Measurements from ENCODE around the gene NPTXR. TPM values are rescaled to one million over a fixed set of nuclear protein-coding genes. Genes with fewer than 3 reads are reported as not detected.

NPTXR gene
- total RNA-seq, result 0.47 and 0.96 TPM in 2 replicates
- polyA plus RNA-seq (2012), result 0.50 TPM

- DNase-seq (ENCODE audit: low read depth), result peak; percentile 35
Observed at GRCh38 chr22:38843657-38844314, at the start of gene NPTXR. NPTXR (minus strand) TSS chr22:38844028.

DNA sequence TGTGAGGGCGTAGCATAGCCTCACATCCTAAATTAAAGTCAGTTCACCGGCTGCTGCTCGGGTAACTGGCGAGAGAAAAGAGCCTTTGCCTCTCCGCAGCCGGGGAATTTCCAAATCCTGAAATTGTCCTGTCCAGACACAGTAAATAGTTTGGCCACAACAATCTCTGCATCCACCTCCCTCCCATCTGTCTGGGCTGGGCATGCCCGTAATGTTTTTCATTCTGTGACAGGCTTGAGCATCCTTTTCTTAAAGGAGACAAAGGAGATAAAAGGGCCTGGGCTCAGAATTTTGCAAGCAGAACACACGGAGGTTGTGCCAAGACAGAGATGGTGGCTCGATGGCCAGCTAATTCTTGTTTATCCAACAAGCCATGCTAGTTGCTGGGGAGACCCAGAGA lies 47.4 kb upstream of the NPTXR start:
- no peak for DNase-seq (ENCODE audit: low read depth)

GRCh38 chr22:38890377-38890776 lies 46.5 kb upstream of the NPTXR start:
- DNase-seq (ENCODE audit: low read depth), result no peak

DNA sequence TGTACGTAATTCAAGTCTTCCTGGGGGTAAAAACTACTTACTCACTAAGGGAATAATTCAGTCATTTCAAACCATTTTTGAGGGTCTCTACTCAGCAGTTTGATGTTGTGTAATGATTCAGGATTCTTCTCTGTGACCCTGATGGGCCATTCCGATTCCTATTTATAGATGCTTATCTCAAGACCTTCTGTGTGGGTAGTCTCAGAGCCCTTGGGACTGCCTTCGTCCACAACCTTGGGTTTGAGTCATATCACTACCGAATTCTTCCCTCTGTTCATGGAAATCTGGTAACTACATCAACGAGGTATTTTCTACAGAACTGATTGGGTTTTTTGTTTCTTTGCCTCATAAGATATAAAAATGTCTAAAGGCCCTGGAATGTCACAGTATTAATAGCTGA lies 42.5 kb upstream of the NPTXR start:
- peak; percentile 30 for DNase-seq (ENCODE audit: low read depth)

GRCh38 chr22:38882972-38883622 lies 39.3 kb upstream of the NPTXR start:
- DNase-seq (ENCODE audit: low read depth), result no peak

DNA sequence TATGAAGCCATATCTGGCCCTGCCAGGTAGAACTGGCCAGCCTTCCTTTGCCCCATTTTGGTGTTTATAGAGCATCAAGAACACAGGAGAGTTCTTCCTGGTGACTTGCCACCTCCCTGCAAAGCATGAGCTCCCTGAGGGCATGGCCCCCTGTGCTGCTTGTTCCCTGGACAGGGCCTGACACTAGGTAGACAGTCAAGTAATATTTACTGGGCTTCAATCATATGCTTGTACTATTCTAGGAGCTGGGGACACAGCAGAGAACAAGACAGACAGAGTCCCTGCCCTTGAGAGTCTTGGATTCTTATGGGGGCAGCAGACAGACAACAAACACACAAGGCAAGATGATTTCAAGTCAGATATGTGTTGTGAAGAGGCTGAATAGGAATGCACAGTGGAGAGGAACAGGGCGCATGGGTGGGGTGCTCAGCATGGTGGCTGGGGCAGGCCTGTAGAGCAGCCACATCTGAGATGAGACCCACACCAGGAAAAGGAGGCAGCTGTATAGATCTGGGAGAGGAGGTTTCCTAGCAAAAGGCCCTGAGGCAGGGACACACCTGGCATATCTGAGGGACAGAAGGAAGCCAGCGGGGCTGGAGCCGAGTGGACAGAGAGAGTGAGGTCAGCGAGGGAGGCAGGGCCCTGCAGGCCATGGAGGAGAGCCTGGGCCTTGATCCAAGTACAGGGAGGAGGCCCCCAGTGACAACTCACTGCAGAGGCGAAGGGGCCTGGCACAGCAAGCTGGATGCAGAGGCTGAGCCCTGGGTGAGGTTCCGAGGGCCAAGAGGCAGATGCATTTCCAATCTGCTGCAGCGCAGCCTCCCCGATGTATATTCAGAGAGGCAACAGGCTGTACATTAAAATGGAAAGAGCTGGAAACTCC lies 38.4 kb upstream of the NPTXR start:
- DNase-seq (ENCODE audit: low read depth), result no peak

DNA sequence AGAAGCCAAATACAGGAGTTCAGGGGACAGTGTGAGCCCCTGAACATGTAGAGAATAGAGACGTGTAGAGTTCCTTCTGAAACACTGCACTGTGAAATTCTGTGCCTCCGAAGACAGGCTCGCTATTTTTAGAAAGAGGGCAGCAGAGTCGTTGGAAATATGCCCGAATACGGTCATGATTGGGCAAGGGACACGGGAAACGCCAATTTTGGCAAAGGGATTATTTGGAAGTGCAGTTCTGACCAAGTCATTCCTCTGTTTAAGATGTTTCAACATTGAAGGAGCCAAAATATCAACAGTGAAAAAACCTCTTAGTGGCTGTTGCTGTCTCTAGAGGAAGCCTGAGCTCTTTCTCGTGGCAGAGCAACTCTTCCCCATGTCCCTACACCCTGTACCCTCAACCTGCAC lies 37.6 kb upstream of the NPTXR start:
- DNase-seq (ENCODE audit: low read depth), result peak; percentile 79

GRCh38 chr22:38879961-38880360 lies 36.1 kb upstream of the NPTXR start:
- DNase-seq (ENCODE audit: low read depth), result no peak

GRCh38 chr22:38879108-38879729 lies 35.4 kb upstream of the NPTXR start:
- DNase-seq (ENCODE audit: low read depth), result no peak

GRCh38 chr22:38878001-38878400 lies 34.2 kb upstream of the NPTXR start:
- no peak for DNase-seq (ENCODE audit: low read depth)

DNA sequence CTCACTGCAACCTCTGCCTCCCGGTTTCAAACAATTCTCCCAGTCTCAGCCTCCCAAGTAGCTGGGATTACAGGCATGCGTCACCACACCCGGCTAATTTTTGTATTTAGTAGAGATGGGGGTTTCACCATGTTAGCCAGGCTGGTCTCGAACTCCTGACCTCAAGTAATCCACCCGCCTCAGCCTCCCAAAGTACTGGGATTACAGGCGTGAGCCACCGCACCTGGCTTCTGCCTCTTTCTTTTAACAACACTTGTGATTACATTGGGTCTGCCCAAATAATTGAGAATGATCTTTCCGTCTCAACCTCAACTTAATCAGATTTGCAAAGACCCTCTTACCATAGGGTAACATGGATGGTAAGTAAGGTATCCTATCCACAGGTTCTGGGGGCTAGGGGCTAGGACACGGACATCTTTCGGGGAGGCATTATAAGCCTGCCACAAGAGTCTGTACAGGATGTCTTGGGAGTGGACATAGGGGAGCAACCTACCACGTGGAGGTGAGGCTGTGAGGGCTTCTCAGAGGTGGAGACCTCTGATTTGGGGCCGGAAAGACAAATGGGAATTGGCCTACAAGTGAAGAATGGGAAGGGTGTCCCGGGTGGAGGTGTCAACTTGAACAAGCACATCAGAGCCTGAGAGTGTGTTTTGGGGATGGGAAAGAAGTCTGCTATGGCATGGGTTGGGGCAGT lies 30.8 kb upstream of the NPTXR start:
- DNase-seq (ENCODE audit: low read depth), result no peak

DNA sequence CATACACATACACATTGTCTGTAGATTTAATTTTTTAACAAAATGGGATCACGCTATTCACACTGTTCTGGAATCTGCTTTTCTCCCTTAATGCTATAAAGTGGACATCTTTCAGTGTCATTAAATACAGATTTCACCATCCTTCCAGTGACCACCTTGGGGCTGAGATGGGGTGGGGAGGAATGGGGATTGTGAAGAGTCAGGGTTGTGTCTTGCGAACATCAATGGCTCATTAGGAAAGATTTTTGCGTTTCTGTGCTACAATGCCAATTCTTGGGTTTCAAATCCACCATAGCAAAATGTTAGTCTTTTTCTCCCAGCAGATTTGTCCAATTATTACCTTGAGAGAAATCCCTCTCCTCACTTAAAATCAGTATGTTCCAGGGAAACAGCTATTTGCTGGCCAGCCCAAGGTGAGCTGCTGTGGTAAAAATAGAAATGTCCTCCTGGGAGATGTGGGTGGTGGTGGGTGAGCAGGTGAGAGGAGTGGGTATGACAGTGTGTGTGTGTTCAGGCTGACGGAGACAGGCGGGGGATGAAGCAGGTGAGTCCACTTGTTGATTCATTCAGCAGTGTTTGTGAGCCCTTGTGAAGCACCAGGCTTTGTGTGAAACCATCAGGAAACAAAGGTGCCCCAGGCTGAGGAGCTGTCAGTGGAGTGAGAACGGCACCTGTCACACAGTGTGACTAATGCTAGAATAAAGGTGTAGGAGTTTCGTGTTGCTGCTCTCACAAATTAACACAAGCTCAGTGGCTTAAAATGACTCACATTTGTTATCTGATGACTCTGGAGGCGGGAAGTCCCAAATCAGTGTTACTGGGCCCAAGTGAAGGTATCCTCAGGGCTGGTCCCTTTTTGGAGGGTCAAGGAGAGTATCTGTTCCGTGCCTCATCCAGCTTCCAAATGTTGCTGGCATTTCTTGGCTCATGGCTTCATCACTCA lies 29.9 kb upstream of the NPTXR start:
- DNase-seq (ENCODE audit: low read depth), result no peak

DNA sequence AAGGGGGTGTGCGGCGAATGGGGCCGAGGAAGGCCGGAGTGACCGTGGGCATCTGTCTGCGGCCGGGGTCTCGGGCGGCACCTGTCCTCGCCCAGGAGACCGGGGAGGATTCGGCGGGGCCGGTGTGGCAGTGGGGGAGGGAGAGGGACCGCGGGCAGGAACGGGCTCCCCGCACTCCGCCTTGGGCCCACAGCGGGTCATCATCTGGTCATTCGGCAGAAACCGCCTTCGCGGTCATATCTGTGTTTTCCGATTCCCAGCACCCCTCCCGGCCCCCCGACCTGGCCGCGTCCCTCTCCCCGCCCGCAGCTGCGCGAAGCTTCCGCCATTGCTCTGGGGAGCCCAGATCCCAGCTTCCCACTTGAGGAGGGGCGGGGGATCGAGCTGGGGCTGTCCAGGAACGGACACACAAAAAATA lies 29.0 kb upstream of the NPTXR start:
- peak; percentile 64 for DNase-seq (ENCODE audit: low read depth)

- DNase-seq (ENCODE audit: low read depth), result peak; percentile 94
Observed at GRCh38 chr22:38872172-38872830, 28.5 kb upstream of the NPTXR start, which contains the start of gene CBX6. CBX6 (minus strand) TSS chr22:38872216; CDS start chr22:38872190, 26 bp downstream.

- DNase-seq (ENCODE audit: low read depth), result peak; percentile 29
Observed at GRCh38 chr22:38871360-38872171, 27.7 kb upstream of the NPTXR start.

GRCh38 chr22:38870791-38871359 lies 27.0 kb upstream of the NPTXR start:
- no peak for DNase-seq (ENCODE audit: low read depth)

DNA sequence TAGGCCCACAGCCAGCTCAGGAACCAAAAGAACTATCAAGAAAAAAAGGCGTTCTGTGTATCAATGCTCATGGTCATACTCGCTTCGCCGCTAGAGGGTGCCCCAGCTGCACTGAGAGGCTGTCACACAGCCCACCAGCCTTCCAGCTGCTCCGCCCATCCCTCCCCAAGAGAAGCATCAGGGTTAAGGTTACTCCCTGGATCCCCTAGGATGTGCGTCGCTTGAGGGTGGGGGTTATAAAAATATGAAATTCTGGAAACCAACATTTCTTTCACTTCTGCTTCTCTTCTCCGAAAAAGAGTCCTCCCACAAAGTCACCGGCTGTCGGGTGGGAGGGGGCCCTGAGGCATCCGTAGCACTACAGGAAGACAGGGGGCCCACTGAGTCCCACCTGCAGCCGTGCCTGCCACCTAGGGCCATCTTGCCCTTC lies 26.5 kb upstream of the NPTXR start:
- peak; percentile 87 for DNase-seq (ENCODE audit: low read depth)

GRCh38 chr22:38869663-38870062 lies 25.8 kb upstream of the NPTXR start:
- DNase-seq (ENCODE audit: low read depth), result no peak

Data from myocyte (in vitro differentiated cells).